ENCODE results near the gene GTPBP4.

GTPBP4 gene

DNA sequence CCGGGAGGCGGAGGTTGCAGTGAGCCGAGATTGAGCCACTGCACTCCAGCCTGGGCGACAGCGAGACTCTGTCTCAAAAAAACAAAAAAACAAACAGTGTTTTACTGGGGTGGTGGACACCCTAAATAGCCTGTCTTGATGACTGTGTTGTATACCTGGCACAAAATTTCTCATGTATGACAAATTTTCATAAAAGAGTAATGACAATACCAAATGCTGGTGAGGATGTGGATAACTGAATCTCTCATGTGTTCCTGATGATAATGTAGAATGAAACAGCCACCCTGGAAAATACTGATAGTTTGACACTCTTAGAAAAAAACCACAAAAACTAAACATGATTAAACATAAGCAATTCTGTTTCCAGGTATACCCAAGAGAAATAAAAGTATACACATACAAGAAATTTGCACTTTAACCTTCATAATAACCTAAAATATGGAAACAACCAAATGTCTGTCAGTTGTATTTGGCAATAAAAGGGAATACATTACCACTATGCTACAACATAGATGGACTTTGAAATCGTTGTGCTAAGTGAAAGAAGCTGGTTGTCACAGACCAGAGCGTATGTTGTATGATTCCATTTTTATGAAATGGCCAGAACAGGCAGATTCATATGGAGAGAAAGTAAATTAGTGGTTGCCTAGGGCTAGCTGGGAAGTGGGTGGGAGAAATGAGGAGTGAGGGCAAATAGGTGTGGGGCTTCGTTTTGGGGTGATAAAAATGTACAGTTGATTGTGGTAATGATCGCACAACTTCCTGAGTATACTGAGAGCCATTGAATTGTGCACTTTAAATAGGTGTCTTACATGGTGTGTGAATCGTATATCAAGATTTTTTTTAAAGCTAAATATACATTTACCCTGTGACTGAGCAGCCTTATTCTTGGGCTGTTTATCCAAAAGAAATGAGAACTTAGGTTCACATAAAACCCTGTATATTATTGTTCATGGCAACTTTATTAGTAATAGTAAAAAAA, 80.4 kb downstream of the GTPBP4 start:
- Histone ChIP-seq H3K4me1 (ENCODE audit: insufficient read depth, low read length) (no peaks in the 10 kb centered on the region), H3K9me3 (ENCODE audit: low read length) (no peaks in the 10 kb centered on the region), H3K27ac (ENCODE audit: low read depth, low read length) (no peak overlapping the region), H3K36me3 (ENCODE audit: insufficient read depth, low read length) (peaks cover 11% of the 10 kb centered on the region), H3K27me3 (ENCODE audit: control insufficient read depth in 1 of 2, insufficient read depth in 2 of 2, low read length in 2 of 2) (no peaks in the 10 kb centered on the region), H3K9ac (ENCODE audit: low read length) (no peak overlapping the region), H3K4me3 (ENCODE audit: low read depth in 1 of 2, low read length in 2 of 2) (no peak overlapping the region)
